Left lung (tissue), 10 donors: ENCODE results near the gene FBXL5. TPM values are rescaled to one million over a fixed set of nuclear protein-coding genes. Genes with fewer than 3 reads are reported as not detected.
A peak's percentile ranks its signal among the peaks of the same experiment; 100 is the strongest.

Experiments used
- ATAC-seq: fragments of 200-7000 bp; cut with Tn5 transposase; one replicate; pipeline ENCODE4 v1.9.1; 2020; ENCODE audit warnings: moderate library complexity
- DNase-seq, 4 donors: peaks; one replicate each; pipeline ENCODE4 v3.0.0-alpha.2; 2013 to 2020
- H3K27ac ChIP-seq, 2 donors: fragments of 200-600 bp; sonication (generic) in 1 of 2; one replicate each; pipeline versions ENCODE4 v1.5.0 to v1.8.0; 2020 to 2021
- H3K27me3 ChIP-seq, 2 donors: fragments of 200-600 bp; sonication (generic) in 1 of 2; one replicate each; pipeline versions ENCODE4 v1.5.0 to v1.8.0; 2020 to 2021
- H3K36me3 ChIP-seq, 2 donors: fragments of 200-600 bp; sonication (generic) in 1 of 2; one replicate each; pipeline versions ENCODE4 v1.5.0 to v1.8.0; 2020 to 2021
- H3K4me1 ChIP-seq, 2 donors: fragments of 200-600 bp; one replicate each; pipeline ENCODE4 v1.8.0; 2021
- H3K4me3 ChIP-seq, 2 donors: fragments of 200-600 bp; sonication (generic) in 1 of 2; one replicate each; pipeline versions ENCODE4 v1.5.0 to v1.8.0; 2020 to 2021; ENCODE audit warnings: mild to moderate bottlenecking in 1 of 2
- H3K9me3 ChIP-seq, 2 donors: fragments of 200-600 bp; sonication (generic) in 1 of 2; one replicate each; pipeline versions ENCODE4 v1.5.0 to v1.8.0; 2020 to 2021
- intact Hi-C, 2 donors: fragments of 100-400 bp; cut with DNase I; formaldehyde crosslinking; loops; one replicate each; pipeline versions ENCODE4 v1.11.2 to v1.14.2; 2022
- polyA plus RNA-seq, 6 donors: library from polyadenylated mRNA; unstranded; fragments of 120-200 nt; gene quantifications; one replicate each; pipeline ENCODE4 v1.2.1, GENCODE V29; 2013; ENCODE audit not compliant: insufficient read length in 6 of 6
- total RNA-seq, 2 donors: library from RNA; stranded (reverse); fragmentation: NEBNext Ultra II Directional; extraction: Animal tissue kit (Norgen Biotek cat#: 25700); gene quantifications; one replicate each; pipeline ENCODE4 v1.2.1, GENCODE V29; 2021
- TF ChIP-seq, protein P1 (sequence below), 2 donors: fragments of 200-600 bp; sonication (generic) in 1 of 2; IDR thresholded peaks; one replicate each; pipeline versions ENCODE4 v1.5.0 to v1.8.0; 2021; ENCODE audit warnings: antibody characterized with exemption in 2 of 2
- donor health status: DM: no; HTN: yes; CAD: no.
- donor health status: DM: no; HTN: no; CAD: no.

Gene FBXL5
- total and polyA plus RNA-seq, 8 donors, result 91.9 to 121 (median 101) TPM

DNA sequence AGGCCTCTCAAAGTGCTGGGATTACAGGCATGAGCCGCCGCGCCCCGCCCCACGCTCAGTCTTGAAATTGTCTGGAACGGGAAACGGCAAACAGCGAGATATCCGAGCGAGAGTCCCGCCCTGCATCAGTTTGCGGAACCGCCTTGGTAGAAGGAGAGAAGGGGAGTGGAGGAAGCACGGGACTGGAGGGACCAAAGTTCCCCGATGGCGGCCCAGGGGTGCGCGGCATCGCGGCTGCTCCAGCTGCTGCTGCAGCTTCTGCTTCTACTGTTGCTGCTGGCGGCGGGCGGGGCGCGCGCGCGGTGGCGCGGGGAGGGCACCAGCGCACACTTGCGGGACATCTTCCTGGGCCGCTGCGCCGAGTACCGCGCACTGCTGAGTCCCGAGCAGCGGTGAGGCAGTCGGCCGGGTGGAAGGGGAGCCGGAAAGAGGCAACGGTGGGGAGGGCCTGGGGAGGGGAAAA, 47.8 kb upstream of the FBXL5 start, which contains the start of gene BST1:
Gene BST1, plus strand, starts transcription at position 125 of the 463 bp plus-strand sequence. Its CDS starts 80 bp downstream, at position 205.
- DNase-seq, result peak; percentile 49 to 98 (median 74)
- ATAC-seq, result peak; percentile 89
- Histone ChIP-seq H3K27ac (peak within 1 kb of the TSS; percentile 2 to 87), H3K4me3 (peak within 1 kb of the TSS; percentile 36 to 44), H3K36me3 (no peaks in the 10 kb centered on the region), H3K27me3 (peaks cover 0 to 9% of the 10 kb centered on the region in 2 donors), H3K9me3 (no peaks in the 10 kb centered on the region), H3K4me1 (peaks cover 4 to 24% of the 10 kb centered on the region in 2 donors)
- TF ChIP-seq, protein P1, sequence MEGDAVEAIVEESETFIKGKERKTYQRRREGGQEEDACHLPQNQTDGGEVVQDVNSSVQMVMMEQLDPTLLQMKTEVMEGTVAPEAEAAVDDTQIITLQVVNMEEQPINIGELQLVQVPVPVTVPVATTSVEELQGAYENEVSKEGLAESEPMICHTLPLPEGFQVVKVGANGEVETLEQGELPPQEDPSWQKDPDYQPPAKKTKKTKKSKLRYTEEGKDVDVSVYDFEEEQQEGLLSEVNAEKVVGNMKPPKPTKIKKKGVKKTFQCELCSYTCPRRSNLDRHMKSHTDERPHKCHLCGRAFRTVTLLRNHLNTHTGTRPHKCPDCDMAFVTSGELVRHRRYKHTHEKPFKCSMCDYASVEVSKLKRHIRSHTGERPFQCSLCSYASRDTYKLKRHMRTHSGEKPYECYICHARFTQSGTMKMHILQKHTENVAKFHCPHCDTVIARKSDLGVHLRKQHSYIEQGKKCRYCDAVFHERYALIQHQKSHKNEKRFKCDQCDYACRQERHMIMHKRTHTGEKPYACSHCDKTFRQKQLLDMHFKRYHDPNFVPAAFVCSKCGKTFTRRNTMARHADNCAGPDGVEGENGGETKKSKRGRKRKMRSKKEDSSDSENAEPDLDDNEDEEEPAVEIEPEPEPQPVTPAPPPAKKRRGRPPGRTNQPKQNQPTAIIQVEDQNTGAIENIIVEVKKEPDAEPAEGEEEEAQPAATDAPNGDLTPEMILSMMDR (IDR thresholded peaks at IDR 0.05), result no peak
- intact Hi-C loops, result no loop called here

DNA sequence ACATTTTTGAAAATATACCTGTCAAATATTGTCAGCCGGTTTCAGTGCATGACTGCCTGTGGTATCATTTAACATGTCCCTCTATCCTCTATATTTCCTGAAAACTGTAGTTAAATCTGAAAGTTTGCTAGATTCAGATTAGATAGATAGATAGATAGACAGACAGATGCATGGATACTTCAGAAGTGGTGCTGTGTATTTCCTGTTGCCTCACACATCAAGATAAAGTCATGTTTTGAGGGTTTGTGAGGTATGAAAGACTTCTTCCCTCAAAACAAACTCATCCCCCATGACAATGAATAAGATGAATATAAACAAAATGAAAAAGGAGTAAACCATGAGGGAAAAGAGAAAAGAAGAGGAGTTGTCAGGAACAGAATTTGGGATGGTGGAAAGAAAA, 41.7 kb upstream of the FBXL5 start:
- TF ChIP-seq, protein P1 (IDR thresholded peaks at IDR 0.05), result no peak
- H3K4me3 ChIP-seq, result no peak overlapping the region
- intact Hi-C loops, result no loop called here
- peak overlapping the region in 1 of 2 donors; percentile 38 for H3K27ac ChIP-seq
- H3K4me1 ChIP-seq, result peaks cover 0 to 25% of the 10 kb centered on the region in 2 donors
- ATAC-seq (no peak), DNase-seq (no peak)
- H3K27me3 ChIP-seq, result no peaks in the 10 kb centered on the region
- no peaks in the 10 kb centered on the region for H3K9me3 ChIP-seq
- H3K36me3 ChIP-seq, result no peaks in the 10 kb centered on the region

DNA sequence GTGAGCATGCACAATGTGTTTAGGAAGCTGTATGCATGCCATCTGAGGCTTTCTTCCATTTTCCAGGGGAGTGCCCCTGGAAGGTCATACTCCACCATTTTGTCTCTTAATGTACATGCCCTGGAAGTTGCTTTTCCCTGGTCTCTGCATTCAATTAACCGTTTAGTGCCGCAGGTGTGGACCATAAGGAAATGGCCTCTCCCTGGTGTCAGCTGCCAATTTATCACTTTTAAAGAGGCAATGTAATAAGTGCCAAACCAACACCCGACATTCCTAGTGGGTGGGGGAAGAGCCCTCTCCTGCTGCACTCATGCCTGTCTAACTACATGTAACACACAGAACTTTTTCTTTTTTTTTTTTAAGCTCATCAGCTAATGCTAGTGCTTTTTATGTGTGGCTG, 40.6 kb upstream of the FBXL5 start:
- H3K27ac ChIP-seq, result no peak overlapping the region

DNA sequence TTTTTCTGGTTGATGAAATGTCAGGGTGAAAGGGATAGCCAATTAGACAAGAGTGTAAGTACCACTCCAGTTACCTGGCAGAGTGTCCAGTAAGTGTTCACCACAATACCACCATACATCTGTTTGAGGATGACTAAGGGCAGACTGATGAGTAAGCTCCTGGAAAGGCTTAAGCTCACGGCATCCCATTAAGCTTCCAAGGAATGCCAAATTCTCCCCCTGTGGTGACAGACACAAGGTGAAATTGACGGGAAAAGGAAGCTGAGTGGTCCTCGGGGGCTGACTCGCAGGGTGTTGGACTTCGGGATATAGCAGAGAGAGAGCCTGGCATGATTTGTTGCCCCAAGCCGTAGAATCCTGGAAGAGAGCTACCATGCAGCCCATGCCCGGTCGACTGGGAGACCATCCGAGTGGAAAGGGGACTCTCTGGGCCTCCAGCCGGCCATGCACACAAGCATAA, 40.1 kb upstream of the FBXL5 start:
- H3K27ac ChIP-seq, result no peak overlapping the region
- TF ChIP-seq, protein P1 (IDR thresholded peaks at IDR 0.05), result no peak
- peak; percentile 39 for ATAC-seq
- H3K4me1 ChIP-seq, result peaks cover 0 to 32% of the 10 kb centered on the region in 2 donors
- no peaks in the 10 kb centered on the region for H3K9me3 ChIP-seq
- H3K27me3 ChIP-seq, result no peaks in the 10 kb centered on the region
- H3K4me3 ChIP-seq, result no peak overlapping the region
- intact Hi-C loops, result no loop called here
- H3K36me3 ChIP-seq, result no peaks in the 10 kb centered on the region
- no peak for DNase-seq

More for the DNA sequence above, 40.6 kb upstream of the FBXL5 start:
- no peaks in the 10 kb centered on the region for H3K27me3 ChIP-seq
- H3K36me3 ChIP-seq, result no peaks in the 10 kb centered on the region
- TF ChIP-seq, protein P1 (IDR thresholded peaks at IDR 0.05), result no peak
- peaks cover 0 to 28% of the 10 kb centered on the region in 2 donors for H3K4me1 ChIP-seq
- no peak overlapping the region for H3K4me3 ChIP-seq
- DNase-seq (no peak), ATAC-seq (no peak)
- intact Hi-C loops, result no loop called here
- H3K9me3 ChIP-seq, result no peaks in the 10 kb centered on the region

DNA sequence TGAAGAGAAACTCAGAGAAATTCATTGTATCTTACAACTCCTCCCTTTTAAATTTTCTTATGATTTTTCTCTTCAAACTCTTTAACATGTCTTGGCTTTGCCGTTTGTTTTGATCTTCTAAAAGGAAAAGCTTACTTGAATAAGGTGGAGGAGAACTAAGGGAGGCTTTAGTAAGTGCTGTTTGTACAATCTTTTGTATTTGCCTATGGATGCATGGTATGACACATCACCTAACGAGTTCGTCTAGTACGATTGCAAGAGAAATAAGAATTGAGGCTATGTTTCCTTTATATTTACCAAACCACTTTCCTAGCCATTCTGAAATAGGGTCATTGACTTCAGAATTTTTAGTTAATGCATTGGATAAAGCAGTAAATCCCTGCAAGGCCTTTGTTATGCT, 39.3 kb upstream of the FBXL5 start:
- no peaks in the 10 kb centered on the region for H3K9me3 ChIP-seq
- no peaks in the 10 kb centered on the region for H3K27me3 ChIP-seq
- no peak for ATAC-seq
- peaks cover 0 to 39% of the 10 kb centered on the region in 2 donors for H3K4me1 ChIP-seq
- no peak overlapping the region for H3K4me3 ChIP-seq
- intact Hi-C loops, result no loop called here
- no peak for DNase-seq
- TF ChIP-seq, protein P1 (IDR thresholded peaks at IDR 0.05), result no peak
- no peak overlapping the region for H3K27ac ChIP-seq
- no peaks in the 10 kb centered on the region for H3K36me3 ChIP-seq
